ENCODE data around the gene NCKAP1. TPM values are rescaled to one million over a fixed set of nuclear protein-coding genes. Genes with fewer than 3 reads are reported as not detected.

The NCKAP1 gene
- total RNA-seq, 2 donors from 2014 or later = 128 to 136 TPM

- H3K4me1 ChIP-seq (ENCODE audit: control insufficient read depth, insufficient read depth, low read length) = no peaks in the 10 kb centered on the region
- Mint-ChIP-seq H3K27ac (no peak overlapping the region), H3K27me3 (ENCODE audit: insufficient read depth) (no peaks in the 10 kb centered on the region), H3K4me1 (no peaks in the 10 kb centered on the region), H3K36me3 (ENCODE audit: low read depth) (peaks cover 48% of the 10 kb centered on the region), H3K9me3 (peaks cover 3% of the 10 kb centered on the region), H3K4me3 (no peak overlapping the region)
- no peak overlapping the region for H3K4me3 ChIP-seq (ENCODE audit: low read length)
- peaks cover 11% of the 10 kb centered on the region for H3K9me3 ChIP-seq (ENCODE audit: control insufficient read depth, low read length)
- DNase-seq = no peak
- peaks cover 75% of the 10 kb centered on the region for H3K36me3 ChIP-seq (ENCODE audit: control insufficient read depth, insufficient read depth, low read length)
- no peak for TF ChIP-seq CTCF (conservative IDR thresholded peaks at IDR 0.05)
- H3K9ac ChIP-seq (ENCODE audit: extremely low read depth, low read length, poor library complexity, severe bottlenecking) = no peak overlapping the region
- no CpG with 5 or more reads among the region's 1 CpG for WGBS, 2 experiments (ENCODE audit: insufficient coverage in 1 of 2, insufficient read length in 1 of 2)
- no peaks in the 10 kb centered on the region for H3K27me3 ChIP-seq (ENCODE audit: control insufficient read depth, insufficient read depth, low read length, poor library complexity, severe bottlenecking)
- no peak overlapping the region for H3K27ac ChIP-seq (ENCODE audit: low read depth, low read length)
Measured at GRCh38 chr2:182977463-182977862, 60.8 kb downstream of the NCKAP1 start.

GRCh38 chr2:182973441-182974352, 64.6 kb downstream of the NCKAP1 start:
- no peak overlapping the region for H3K27ac ChIP-seq (ENCODE audit: low read depth, low read length)

DNA sequence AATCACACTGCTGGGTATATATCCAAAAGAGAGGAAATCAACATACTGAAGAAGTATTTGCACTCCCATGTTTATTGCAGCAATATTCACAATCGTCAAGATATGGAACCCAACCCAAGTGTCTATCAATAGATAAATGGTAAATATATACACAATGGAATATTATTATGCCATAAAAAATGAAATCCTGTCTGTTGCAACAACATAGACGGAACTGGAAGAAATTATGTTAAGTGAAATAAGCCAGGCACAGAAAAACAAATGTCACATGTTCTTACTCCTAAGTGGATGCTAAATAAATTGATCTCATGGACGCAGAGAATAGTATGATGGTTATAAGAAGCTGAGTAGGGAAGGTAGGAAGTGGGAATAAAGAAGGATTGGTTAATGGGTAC, 65.7 kb downstream of the NCKAP1 start:
- Mint-ChIP-seq H3K9me3 (peaks cover 15% of the 10 kb centered on the region), H3K36me3 (ENCODE audit: low read depth) (peaks cover 72% of the 10 kb centered on the region)
- 98 to 100% methylated on average over 2 of the region's 3 CpGs for WGBS, 2 experiments (ENCODE audit: insufficient coverage in 1 of 2, insufficient read length in 1 of 2)

More at GRCh38 chr2:182973441-182974352, 64.6 kb downstream of the NCKAP1 start:
- 71 to 83% methylated on average over 1 of the region's 1 CpG for WGBS, 2 experiments (ENCODE audit: insufficient coverage in 1 of 2, insufficient read length in 1 of 2)
- Mint-ChIP-seq H3K4me3 (no peak overlapping the region), H3K9me3 (peaks cover 15% of the 10 kb centered on the region), H3K36me3 (ENCODE audit: low read depth) (peaks cover 67% of the 10 kb centered on the region), H3K4me1 (no peaks in the 10 kb centered on the region), H3K27ac (no peak overlapping the region), H3K27me3 (ENCODE audit: insufficient read depth) (no peaks in the 10 kb centered on the region)
- no peaks in the 10 kb centered on the region for H3K4me1 ChIP-seq (ENCODE audit: control insufficient read depth, insufficient read depth, low read length)
- H3K36me3 ChIP-seq (ENCODE audit: control insufficient read depth, insufficient read depth, low read length) = peaks cover 75% of the 10 kb centered on the region
- DNase-seq = no peak
- TF ChIP-seq CTCF (conservative IDR thresholded peaks at IDR 0.05) = no peak
- no peaks in the 10 kb centered on the region for H3K27me3 ChIP-seq (ENCODE audit: control insufficient read depth, insufficient read depth, low read length, poor library complexity, severe bottlenecking)
- no peak overlapping the region for H3K9ac ChIP-seq (ENCODE audit: extremely low read depth, low read length, poor library complexity, severe bottlenecking)
- peaks cover 23% of the 10 kb centered on the region for H3K9me3 ChIP-seq (ENCODE audit: control insufficient read depth, low read length)
- no peak overlapping the region for H3K4me3 ChIP-seq (ENCODE audit: low read length)

More for the DNA sequence above, 65.7 kb downstream of the NCKAP1 start:
- Histone ChIP-seq H3K9me3 (ENCODE audit: control insufficient read depth, low read length) (peaks cover 23% of the 10 kb centered on the region), H3K27ac (ENCODE audit: low read depth, low read length) (no peak overlapping the region), H3K36me3 (ENCODE audit: control insufficient read depth, insufficient read depth, low read length) (peaks cover 75% of the 10 kb centered on the region), H3K4me3 (ENCODE audit: low read length) (peak overlapping the region; percentile 25), H3K9ac (ENCODE audit: extremely low read depth, low read length, poor library complexity, severe bottlenecking) (no peak overlapping the region), H3K4me1 (ENCODE audit: control insufficient read depth, insufficient read depth, low read length) (no peaks in the 10 kb centered on the region), H3K27me3 (ENCODE audit: control insufficient read depth, insufficient read depth, low read length, poor library complexity, severe bottlenecking) (no peaks in the 10 kb centered on the region)
- H3K27me3 Mint-ChIP-seq (ENCODE audit: insufficient read depth) = no peaks in the 10 kb centered on the region
- no peak overlapping the region for H3K4me3 Mint-ChIP-seq
- no peaks in the 10 kb centered on the region for H3K4me1 Mint-ChIP-seq
- H3K27ac Mint-ChIP-seq = no peak overlapping the region
- DNase-seq = no peak
- TF ChIP-seq CTCF (conservative IDR thresholded peaks at IDR 0.05) = no peak
